HepG2 (cell line): Measurements from ENCODE around the gene FHL5. TPM values are rescaled to one million over a fixed set of nuclear protein-coding genes. Genes with fewer than 3 reads are reported as not detected.

Experiments used
- ATAC-seq: fragments of 200-7000 bp; cut with Tn5 transposase; 3 replicates; pipeline ENCODE4 v1.9.1; 2020; ENCODE audit warnings: mild to moderate bottlenecking, moderate library complexity
- BruUV-seq: library from RNA; stranded (reverse); fragments of 400-500 nt; replicated peaks from 2 replicates; lab custom pipeline; 2021; lab: Mats Ljungman, UMichigan
- CTCF ChIA-PET: fragments of 300-600 bp; formaldehyde crosslinking; extraction: SDS; loops from one replicate; lab custom pipeline; 2021; ENCODE audit warnings: low total read pairs, inconsistent platforms, low intra/inter-chr PET ratio; lab: Yijun Ruan, JAX
- POLR2A ChIA-PET: fragments of 350-600 bp; sonication (Branson Sonifier 250); formaldehyde crosslinking; loops from one replicate; lab custom pipeline; 2020; ENCODE audit warnings: antibody characterized with exemption, inconsistent platforms; lab: Yijun Ruan, JAX
- DNase-seq: peaks from one replicate; pipeline ENCODE4 v3.0.0-alpha.2; 2015; ENCODE audit warnings: low spot score
- FAIRE-seq: peaks from 3 replicates; lab custom pipeline; 2011; peaks lifted over from hg19 to GRCh38; lab: Jason Lieb, UNC
- H2AFZ ChIP-seq: one replicate; pipeline ENCODE4 v1.6.1; 2011; ENCODE audit warnings: low read length, inconsistent platforms
- H3K27ac ChIP-seq: fragments of 300-600 bp; 3 replicates; pipeline ENCODE4 v1.8.0; 2011; ENCODE audit warnings: mixed run types, mild to moderate bottlenecking, mixed read lengths, low read length, inconsistent platforms; ENCODE audit not compliant: insufficient read depth; ENCODE audit errors: extremely low read length
- H3K27me3 ChIP-seq, 2 experiments: fragments of 200-600 bp in 1 of 2; 2 replicates in 1 of 2; 3 replicates in 1 of 2; pipeline versions ENCODE4 v1.6.0 to v1.8.0; 2011; ENCODE audit warnings: low read length in 2 of 2, mild to moderate bottlenecking in 2 of 2, moderate library complexity in 2 of 2, inconsistent platforms in 1 of 2; ENCODE audit not compliant: insufficient read depth in 2 of 2, control insufficient read depth in 1 of 2
- H3K36me3 ChIP-seq, 2 experiments: fragments of 200-600 bp in 1 of 2; replicated peaks in 1 of 2; 2 replicates in 1 of 2; 3 replicates in 1 of 2; pipeline versions ENCODE4 v1.5.1 to v1.8.0; 2011; ENCODE audit warnings: low read length in 2 of 2, inconsistent platforms in 1 of 2; ENCODE audit not compliant: insufficient read depth in 2 of 2, control insufficient read depth in 1 of 2
- H3K4me1 ChIP-seq: 2 replicates; pipeline ENCODE4 v1.5.1; 2012; ENCODE audit warnings: low read length, inconsistent platforms; ENCODE audit not compliant: insufficient read depth
- H3K4me2 ChIP-seq: 2 replicates; pipeline ENCODE4 v1.6.0; 2011; ENCODE audit warnings: low read depth, low read length, inconsistent platforms
- H3K4me3 ChIP-seq, 3 experiments: fragments of 200-600 bp in 1 of 3; sonication (generic), shearing (Covaris generic) in 1 of 3; replicated peaks in 1 of 3; 2 replicates each; pipeline ENCODE4 v1.5.1; 2011 to 2016; ENCODE audit warnings: low read length in 3 of 3, inconsistent platforms in 2 of 3, low read depth in 2 of 3, mild to moderate bottlenecking in 2 of 3, control low read depth in 1 of 3, mixed read lengths in 1 of 3; ENCODE audit not compliant: insufficient read depth in 1 of 3
- H3K79me2 ChIP-seq: one replicate; pipeline ENCODE4 v1.6.1; 2011; ENCODE audit warnings: low read length, inconsistent platforms; ENCODE audit not compliant: insufficient read depth
- H3K9ac ChIP-seq: 2 replicates; pipeline ENCODE4 v1.6.0; 2011; ENCODE audit warnings: mild to moderate bottlenecking, low read depth, low read length, inconsistent platforms; ENCODE audit not compliant: insufficient read depth
- H3K9me3 ChIP-seq: 2 replicates; pipeline ENCODE4 v1.5.1; 2012; ENCODE audit warnings: mild to moderate bottlenecking, low read length
- H4K20me1 ChIP-seq: 2 replicates; pipeline ENCODE4 v1.6.0; 2011; ENCODE audit warnings: inconsistent platforms, mild to moderate bottlenecking, low read length, moderate library complexity; ENCODE audit not compliant: insufficient read depth
- ADNP ChIP-seq: sonication (generic); formaldehyde crosslinking; IDR thresholded peaks from 2 replicates; pipeline ENCODE4 v1.4.0; 2020; ENCODE audit warnings: missing genetic modification reagents
- KDM2A ChIP-seq: sonication (generic); formaldehyde crosslinking; IDR thresholded peaks from 2 replicates; pipeline ENCODE4 v1.4.0; 2020; ENCODE audit warnings: low read depth, missing genetic modification reagents, borderline replicate concordance
- POLR2AphosphoS5 ChIP-seq: IDR thresholded peaks from 2 replicates; pipeline ENCODE4 v1.6.1; 2012; ENCODE audit warnings: low read depth, low read length
- PRPF4 ChIP-seq: fragments of 200-400 bp; formaldehyde crosslinking; IDR thresholded peaks from 2 replicates; pipeline ENCODE4 v1.6.1; 2016; ENCODE audit warnings: low read length, low read depth; ENCODE audit not compliant: poor library complexity, severe bottlenecking
- SIX1 ChIP-seq: sonication (generic); formaldehyde crosslinking; IDR thresholded peaks from 2 replicates; pipeline ENCODE4 v1.4.0; 2020; ENCODE audit warnings: missing genetic modification reagents, borderline replicate concordance
- SMARCC2 ChIP-seq: fragments of 450-650 bp; IDR thresholded peaks from 2 replicates; pipeline ENCODE4 v1.6.1; 2017; ENCODE audit warnings: antibody characterized with exemption, mild to moderate bottlenecking
- ZKSCAN8 ChIP-seq: IDR thresholded peaks from 2 replicates; pipeline ENCODE4 v1.6.1; 2016; ENCODE audit warnings: borderline replicate concordance, missing genetic modification reagents, missing compliant biosample characterization
- ZNF317 ChIP-seq: sonication (generic); formaldehyde crosslinking; IDR thresholded peaks from 2 replicates; pipeline ENCODE4 v1.5.0; 2020; ENCODE audit warnings: mild to moderate bottlenecking, missing genetic modification reagents
- ZNF564 ChIP-seq: sonication (generic); formaldehyde crosslinking; IDR thresholded peaks from 2 replicates; pipeline ENCODE4 v1.8.1; 2023; ENCODE audit warnings: mild to moderate bottlenecking, missing genetic modification reagents
- ZNF644 ChIP-seq: IDR thresholded peaks from 2 replicates; pipeline ENCODE4 v1.6.1; 2016; ENCODE audit warnings: low read depth
- ZNF768 ChIP-seq: sonication (generic); formaldehyde crosslinking; IDR thresholded peaks from 2 replicates; pipeline ENCODE4 v1.4.0; 2020; ENCODE audit warnings: missing genetic modification reagents
- WGBS: methylation state at CpG from one replicate; pipeline ENCODE4 v1.1.6; 2017; ENCODE audit warnings: low lambda C conversion rate; 5-methylcytosine and 5-hydroxymethylcytosine counted together
- in situ Hi-C: cut with HindIII; loops from 2 replicates; pipeline ENCODE4 v1.10.0; 2017; ENCODE audit warnings: low pct_unique_long_range_greater_than_20kb; ENCODE audit not compliant: extremely low pct_ligation_motif_present
- intact Hi-C: fragments of 100-400 bp; cut with micrococcal nuclease; formaldehyde crosslinking; loops from one replicate; pipeline ENCODE4 v1.10.0; 2022; ENCODE audit not compliant: unreplicated experiment
- polyA plus RNA-seq, 8 experiments: library from polyadenylated mRNA; depleted of rRNA in 3 of 8; stranded (reverse) in 7 of 8; unstranded in 1 of 8; fragments of >200 nt; fragmentation: Illumina TruSeq in 4 of 8; extraction: Trizol in 4 of 8; gene quantifications; 2 replicates each; pipeline versions ENCODE4 v1.2.1 to v1.2.3, GENCODE V29; 2011 to 2016; ENCODE audit warnings: low read depth in 4 of 8, missing spikeins in 1 of 8, mixed read lengths in 1 of 8; ENCODE audit not compliant: insufficient read depth in 1 of 8
- total RNA-seq, 5 experiments: library from RNA; depleted of rRNA; stranded (reverse); fragments of >200 nt; fragmentation: Illumina TruSeq; extraction: Trizol; gene quantifications; 2 replicates each; pipeline ENCODE4 v1.2.3, GENCODE V29; 2016; ENCODE audit warnings: low read depth in 1 of 5
- TF ChIP-seq, protein P1 (sequence below): sonication (generic); formaldehyde crosslinking; IDR thresholded peaks from 2 replicates; pipeline ENCODE4 v1.5.1; 2020; ENCODE audit warnings: mild to moderate bottlenecking, missing genetic modification reagents, moderate library complexity
- TF ChIP-seq, protein P2 (sequence below): sonication (generic); formaldehyde crosslinking; conservative IDR thresholded peaks from 2 replicates; pipeline ENCODE4 v1.4.0; 2020; ENCODE audit warnings: missing genetic modification reagents

FHL5 gene
- total and polyA plus RNA-seq, 2 of the 13 experiments (the other 11 are each of a cell fraction or from before 2014, with no cell fraction given) = not detected

DNA sequence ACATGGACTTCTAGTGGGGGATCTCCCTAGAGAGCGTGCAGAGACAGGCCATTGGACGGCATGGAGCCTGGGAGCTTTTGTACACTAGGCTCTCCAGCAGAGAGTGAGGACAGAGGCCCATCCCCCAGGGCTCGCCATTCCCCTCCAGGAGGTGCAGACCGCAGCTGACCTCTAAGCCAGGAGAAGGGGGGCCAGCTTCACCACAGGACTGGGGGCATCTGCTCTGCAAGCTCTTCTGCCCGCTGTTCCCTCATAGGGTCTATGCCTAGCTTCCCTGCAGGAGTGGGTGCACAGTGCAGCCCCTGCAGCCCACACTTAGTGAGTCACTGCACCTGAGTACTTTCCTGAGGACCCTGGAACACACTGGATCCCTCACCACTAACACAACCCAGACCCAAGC lies 94.4 kb downstream of the FHL5 start:
- intact Hi-C loops (no loop called here), in situ Hi-C loops (no loop called here)
- no peaks in the 10 kb centered on the region for H3K27me3 ChIP-seq
- DNase-seq (no peak), ATAC-seq (no peak), FAIRE-seq (no peak)
- no peaks in the 10 kb centered on the region for H3K79me2 ChIP-seq
- no TSS peak for BruUV-seq
- no peaks in the 10 kb centered on the region for H4K20me1 ChIP-seq
- H3K9ac ChIP-seq = no peak overlapping the region
- WGBS = no CpG with 5 or more reads among the region's 5 CpGs
- no peak for TF ChIP-seq KDM2A (CRISPR knock-in tag)
- no peak for TF ChIP-seq ZNF644 (CRISPR knock-in tag)
- no peak for TF ChIP-seq ZNF317
- TF ChIP-seq ZKSCAN8 = no peak
- no peak for TF ChIP-seq SMARCC2
- TF ChIP-seq ADNP (CRISPR knock-in tag) = no peak
- TF ChIP-seq, protein P1, sequence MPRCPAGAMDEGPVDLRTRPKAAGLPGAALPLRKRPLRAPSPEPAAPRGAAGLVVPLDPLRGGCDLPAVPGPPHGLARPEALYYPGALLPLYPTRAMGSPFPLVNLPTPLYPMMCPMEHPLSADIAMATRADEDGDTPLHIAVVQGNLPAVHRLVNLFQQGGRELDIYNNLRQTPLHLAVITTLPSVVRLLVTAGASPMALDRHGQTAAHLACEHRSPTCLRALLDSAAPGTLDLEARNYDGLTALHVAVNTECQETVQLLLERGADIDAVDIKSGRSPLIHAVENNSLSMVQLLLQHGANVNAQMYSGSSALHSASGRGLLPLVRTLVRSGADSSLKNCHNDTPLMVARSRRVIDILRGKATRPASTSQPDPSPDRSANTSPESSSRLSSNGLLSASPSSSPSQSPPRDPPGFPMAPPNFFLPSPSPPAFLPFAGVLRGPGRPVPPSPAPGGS (CRISPR knock-in tag) = no peak
- TF ChIP-seq ZNF564 (CRISPR knock-in tag) = no peak
- TF ChIP-seq POLR2AphosphoS5 = no peak
- TF ChIP-seq SIX1 (CRISPR knock-in tag) = no peak
- TF ChIP-seq ZNF768 (CRISPR knock-in tag) = no peak
- TF ChIP-seq PRPF4 = no peak
- TF ChIP-seq, protein P2, sequence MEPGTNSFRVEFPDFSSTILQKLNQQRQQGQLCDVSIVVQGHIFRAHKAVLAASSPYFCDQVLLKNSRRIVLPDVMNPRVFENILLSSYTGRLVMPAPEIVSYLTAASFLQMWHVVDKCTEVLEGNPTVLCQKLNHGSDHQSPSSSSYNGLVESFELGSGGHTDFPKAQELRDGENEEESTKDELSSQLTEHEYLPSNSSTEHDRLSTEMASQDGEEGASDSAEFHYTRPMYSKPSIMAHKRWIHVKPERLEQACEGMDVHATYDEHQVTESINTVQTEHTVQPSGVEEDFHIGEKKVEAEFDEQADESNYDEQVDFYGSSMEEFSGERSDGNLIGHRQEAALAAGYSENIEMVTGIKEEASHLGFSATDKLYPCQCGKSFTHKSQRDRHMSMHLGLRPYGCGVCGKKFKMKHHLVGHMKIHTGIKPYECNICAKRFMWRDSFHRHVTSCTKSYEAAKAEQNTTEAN (CRISPR knock-in tag) = no peak
- H3K27ac ChIP-seq = no peak overlapping the region
- no peaks in the 10 kb centered on the region for H3K36me3 ChIP-seq
- H2AFZ ChIP-seq = no peak overlapping the region
- H3K4me2 ChIP-seq = no peak overlapping the region
- CTCF ChIA-PET = no interaction called here
- no peak overlapping the region for H3K4me3 ChIP-seq
- no peaks in the 10 kb centered on the region for H3K4me1 ChIP-seq
- H3K9me3 ChIP-seq = no peaks in the 10 kb centered on the region
- POLR2A ChIA-PET = no interaction called here
